NCI-H187 treated with DMSO at 0.1 percent for 48 hours (cell line): ENCODE measurements around the gene ELL.

Source experiments
- DNase-seq: peaks from one replicate; lab custom pipeline; 2025; lab: John Stamatoyannopoulos, UW

ELL gene

DNA sequence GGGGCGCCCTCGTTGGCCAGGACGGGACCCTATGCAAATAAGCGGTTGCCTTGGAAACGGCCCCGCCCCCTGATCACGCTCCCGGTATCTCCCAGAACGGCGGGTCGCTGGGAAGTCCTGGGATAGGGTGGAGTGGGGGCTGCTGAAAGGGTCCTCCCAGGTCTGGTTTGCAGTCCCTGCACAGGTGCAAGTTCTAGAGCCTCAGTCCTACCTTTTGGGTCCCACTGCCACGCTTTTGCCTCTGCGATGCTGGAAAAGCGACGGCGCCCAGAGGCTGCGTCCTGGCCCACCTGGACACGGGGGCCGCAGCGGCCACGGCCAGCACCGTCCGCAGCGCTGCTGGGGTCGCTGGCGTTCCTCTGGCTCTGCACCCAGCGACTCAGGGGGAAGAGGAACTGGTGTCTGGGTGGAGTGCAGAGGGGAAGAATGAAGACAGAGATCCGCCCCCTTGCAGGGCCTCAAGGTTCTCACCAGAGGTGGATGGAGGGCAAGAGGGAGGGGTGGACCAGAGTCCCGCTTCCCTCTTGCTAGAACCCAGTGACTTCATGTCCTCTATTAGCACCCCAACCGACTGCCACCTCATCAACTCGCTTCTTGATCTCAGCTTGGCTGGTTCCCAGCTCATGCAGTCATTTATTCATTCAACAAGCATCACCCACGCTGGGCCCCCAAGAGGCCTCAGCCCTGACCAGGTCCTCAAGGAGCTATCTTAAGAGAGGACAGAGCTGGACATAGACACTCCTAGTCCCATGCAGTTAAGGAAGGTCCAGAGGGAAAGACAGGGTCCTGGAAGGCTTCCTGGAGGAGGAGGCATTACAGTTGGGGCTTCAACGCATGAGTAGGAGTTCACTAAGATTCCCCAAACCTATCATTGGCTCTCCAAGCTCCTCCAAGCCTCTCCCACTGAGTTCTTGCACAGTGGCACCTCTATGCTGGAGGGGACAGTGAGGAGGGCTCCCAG, 124.3 kb downstream of the ELL start, which contains the start of gene LRRC25:
Gene LRRC25, minus strand, starts transcription at position 381 of the 961 bp plus-strand sequence. CDS start 659 bp downstream, outside the sequence.
- DNase-seq, result no peak

DNA sequence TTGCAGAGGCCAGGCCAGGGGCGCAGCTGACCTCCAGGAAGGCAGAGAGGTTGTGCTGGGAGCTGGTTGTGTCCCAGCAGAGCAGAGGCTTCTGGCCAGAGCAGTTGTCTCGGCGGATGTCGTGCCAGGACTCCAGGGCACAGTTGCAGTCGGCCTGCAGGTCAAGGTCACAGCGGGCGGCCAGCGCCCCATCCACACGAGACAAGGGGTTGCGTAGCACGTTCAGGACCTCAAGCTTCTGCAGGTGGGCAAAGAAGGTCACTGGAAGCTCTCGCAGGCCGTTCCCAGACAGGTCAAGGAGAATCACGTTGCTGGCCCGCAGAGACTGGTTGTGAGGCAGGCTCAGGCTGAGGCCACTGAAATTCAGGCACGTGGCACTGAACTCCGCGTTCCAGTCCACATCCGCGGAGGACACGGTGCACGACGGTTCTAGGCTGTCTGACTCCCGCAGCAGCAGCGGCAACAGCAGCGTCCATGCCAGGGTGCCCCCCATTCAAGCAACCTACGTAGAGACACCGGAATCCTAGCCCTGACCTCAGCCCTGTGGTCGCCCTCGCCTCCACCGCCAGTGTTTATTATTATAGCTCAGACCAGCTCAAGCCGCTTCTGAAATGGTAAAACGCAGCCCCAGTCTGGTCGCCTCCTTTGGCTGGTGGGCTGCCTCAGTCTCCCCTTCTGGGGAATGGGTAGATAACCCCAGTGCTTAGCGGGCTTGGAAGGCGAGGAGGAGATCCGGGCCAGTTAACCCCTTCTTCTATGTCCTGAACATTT, 125.2 kb downstream of the ELL start:
- no peak for DNase-seq

DNA sequence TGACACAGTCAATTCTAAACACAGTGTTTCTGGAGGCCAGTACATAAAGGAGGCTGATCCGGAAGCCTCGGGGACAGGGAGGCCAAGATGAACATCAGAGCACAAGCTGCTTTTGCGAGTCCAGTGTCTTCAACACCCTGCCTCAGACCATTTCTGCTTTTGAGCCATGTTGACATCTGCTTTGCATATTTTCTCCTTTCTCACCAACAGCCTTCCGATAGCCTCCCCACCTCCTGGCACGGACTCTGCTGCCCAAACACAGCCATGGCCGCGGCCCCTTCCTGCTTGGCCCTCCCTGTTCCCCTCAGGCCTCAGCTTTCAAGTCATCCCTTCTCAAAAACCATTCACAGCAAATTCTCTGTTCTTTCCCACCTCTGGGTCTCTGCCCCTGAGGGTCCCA, 128.0 kb downstream of the ELL start:
- no peak for DNase-seq

DNA sequence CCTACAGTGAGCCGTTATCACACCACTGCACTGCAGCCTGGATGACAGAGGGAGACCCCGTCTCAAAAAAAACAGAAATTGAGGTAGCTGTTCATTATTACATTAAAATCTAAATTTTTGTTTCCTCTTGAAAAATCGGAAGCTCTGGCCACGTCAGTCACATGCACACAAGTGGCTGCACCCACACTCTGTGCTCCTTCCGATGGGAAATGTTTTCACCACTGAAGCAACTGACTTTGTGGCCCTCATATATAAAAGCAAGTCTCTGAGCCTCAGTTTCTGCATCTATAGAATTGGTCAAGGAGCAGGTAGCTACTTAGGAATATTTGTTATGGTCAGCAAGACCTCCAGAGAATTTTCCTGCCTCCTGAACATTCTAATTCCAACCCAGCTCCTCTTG, 128.9 kb downstream of the ELL start:
- no peak for DNase-seq
